HCT116 (cell line): ENCODE data around the gene TBC1D28. TPM values are rescaled to one million over a fixed set of nuclear protein-coding genes. Genes with fewer than 3 reads are reported as not detected.
A peak's percentile ranks its signal among the peaks of the same experiment; 100 is the strongest.
"Not testable (repeated sequence)": the region's sequence is repeated elsewhere in the genome, so short reads cannot be mapped to it uniquely, and the experiment has no call there.

ENCODE experiments used
- ATAC-seq: fragments of 200-7000 bp; cut with Tn5 transposase; 2 replicates; pipeline ENCODE4 v1.9.1; 2020; ENCODE audit warnings: mild to moderate bottlenecking, moderate library complexity
- BruUV-seq: library from RNA; stranded (reverse); fragments of 400-500 nt; replicated peaks from 2 replicates; lab custom pipeline; 2021; lab: Mats Ljungman, UMichigan
- CTCF ChIA-PET: fragments of 300-600 bp; sonication (Branson Sonifier 250); formaldehyde crosslinking; loops from one replicate; lab custom pipeline; 2021; ENCODE audit warnings: antibody characterized with exemption; lab: Charles Lee
- POLR2A ChIA-PET: fragments of 300-600, 350-600 bp; sonication (Branson Sonifier 250); formaldehyde crosslinking; loops from one replicate; lab custom pipeline; 2021; ENCODE audit warnings: antibody characterized with exemption; lab: Charles Lee
- RAD21 ChIA-PET, 2 experiments: fragments of 300-600 bp; sonication (Branson Sonifier 250); formaldehyde crosslinking; loops; one replicate each; lab custom pipeline; 2023; ENCODE audit warnings: low total read pairs in 2 of 2; ENCODE audit not compliant: uncharacterized antibody in 2 of 2, unreplicated experiment in 2 of 2, low non-redundant PET in 1 of 2; lab: Charles Lee
- DNase-seq: peaks from one replicate; pipeline ENCODE4 v3.0.0-alpha.2; 2010; ENCODE audit warnings: low read depth, low spot score
- H2AFZ ChIP-seq: fragments of 200-600 bp; shearing (Covaris generic), sonication (generic); 2 replicates; pipeline ENCODE4 v1.6.1; 2017; ENCODE audit warnings: low read depth, mixed run types, mixed read lengths, antibody characterized with exemption, low read length; ENCODE audit not compliant: poor library complexity, severe bottlenecking
- H3K27ac ChIP-seq: 2 replicates; pipeline ENCODE4 v1.5.1; 2012; ENCODE audit warnings: low read depth, low read length
- H3K27me3 ChIP-seq: fragments of 200-600 bp; sonication (generic); 2 replicates; pipeline ENCODE4 v1.6.1; 2016; ENCODE audit warnings: mixed run types, low read length, mixed read lengths; ENCODE audit not compliant: insufficient read depth
- H3K36me3 ChIP-seq, 2 experiments: fragments of 200-500 bp in 1 of 2; fragments of 200-600 bp in 1 of 2; sonication (Bioruptor generic) in 1 of 2; sonication (generic) in 1 of 2; 2 replicates each; pipeline versions ENCODE4 v1.5.1 to v1.6.1; 2014 to 2016; ENCODE audit warnings: low read length in 2 of 2, inconsistent platforms in 1 of 2, mixed read lengths in 1 of 2, mixed run types in 1 of 2; ENCODE audit not compliant: insufficient read depth in 2 of 2, control insufficient read depth in 1 of 2
- H3K4me1 ChIP-seq, 2 experiments: fragments of 200-600 bp in 1 of 2; sonication (generic) in 1 of 2; 2 replicates each; pipeline versions ENCODE4 v1.5.1 to v1.6.1; 2012 to 2017; ENCODE audit warnings: low read length in 2 of 2, inconsistent platforms in 1 of 2, mild to moderate bottlenecking in 1 of 2, mixed read lengths in 1 of 2, mixed run types in 1 of 2, moderate library complexity in 1 of 2; ENCODE audit not compliant: insufficient read depth in 2 of 2, control insufficient read depth in 1 of 2
- H3K4me2 ChIP-seq: fragments of 200-600 bp; sonication (generic); 2 replicates; pipeline ENCODE4 v1.6.1; 2017; ENCODE audit warnings: mixed run types, low read length, mixed read lengths
- H3K4me3 ChIP-seq, 2 experiments: fragments of 200-600 bp in 1 of 2; sonication (generic) in 1 of 2; replicated peaks in 1 of 2; 2 replicates each; pipeline ENCODE4 v1.5.1; 2011 to 2016; ENCODE audit warnings: low read length in 2 of 2, control low read depth in 1 of 2, low read depth in 1 of 2, mild to moderate bottlenecking in 1 of 2, mixed read lengths in 1 of 2, mixed run types in 1 of 2
- H3K79me2 ChIP-seq: fragments of 200-600 bp; sonication (generic); 2 replicates; pipeline ENCODE4 v1.6.1; 2017; ENCODE audit warnings: mild to moderate bottlenecking, mixed run types, low read length, moderate library complexity, mixed read lengths; ENCODE audit not compliant: insufficient read depth
- H3K9ac ChIP-seq: fragments of 200-600 bp; sonication (generic); 2 replicates; pipeline ENCODE4 v1.6.1; 2016; ENCODE audit warnings: low read length, mixed read lengths
- H3K9me2 ChIP-seq: fragments of 200-600 bp; sonication (generic), shearing (Covaris generic); 2 replicates; pipeline ENCODE4 v1.6.1; 2017; ENCODE audit warnings: mixed run types, mild to moderate bottlenecking, moderate library complexity; ENCODE audit not compliant: insufficient read depth
- H3K9me3 ChIP-seq, 2 experiments: fragments of 200-500 bp in 1 of 2; fragments of 200-600 bp in 1 of 2; sonication (Bioruptor generic) in 1 of 2; sonication (generic) in 1 of 2; 2 replicates each; pipeline ENCODE4 v1.6.1; 2014 to 2017; ENCODE audit warnings: low read length in 2 of 2, mixed read lengths in 2 of 2, inconsistent platforms in 1 of 2, low read depth in 1 of 2, mild to moderate bottlenecking in 1 of 2, mixed run types in 1 of 2, moderate library complexity in 1 of 2; ENCODE audit not compliant: control insufficient read depth in 1 of 2, insufficient read depth in 1 of 2
- H4K20me1 ChIP-seq: fragments of 200-600 bp; sonication (generic), shearing (Covaris generic); 2 replicates; pipeline ENCODE4 v1.6.1; 2017; ENCODE audit warnings: mixed run types, mild to moderate bottlenecking, moderate library complexity; ENCODE audit not compliant: insufficient read depth
- POLR2AphosphoS5 ChIP-seq: IDR thresholded peaks from 2 replicates; pipeline ENCODE4 v1.6.1; 2011; ENCODE audit warnings: mild to moderate bottlenecking, low read depth, low read length, moderate library complexity
- ZBTB33 ChIP-seq: IDR thresholded peaks from 2 replicates; pipeline ENCODE4 v1.6.1; 2011; ENCODE audit warnings: mild to moderate bottlenecking, low read length, moderate library complexity; ENCODE audit not compliant: insufficient replicate concordance; ENCODE audit errors: extremely low read depth
- intact Hi-C: fragments of 100-400 bp; cut with micrococcal nuclease; formaldehyde crosslinking; loops from 2 replicates; pipeline ENCODE4 v1.10.0; 2022
- total RNA-seq: library from RNA; stranded (reverse); gene quantifications from one replicate; pipeline ENCODE4 v1.2.1, GENCODE V29; 2021; ENCODE audit not compliant: unreplicated experiment

TBC1D28 gene
- total RNA-seq, 1 experiment from 2014 or later = not detected

- POLR2A ChIA-PET, H3K36me3 ChIP-seq, intact Hi-C loops, H3K79me2 ChIP-seq, H3K9me2 ChIP-seq, H3K4me1 ChIP-seq, CTCF ChIA-PET, H3K27me3 ChIP-seq, RAD21 ChIA-PET, H4K20me1 ChIP-seq, H2AFZ ChIP-seq, H3K9me3 ChIP-seq, H3K27ac ChIP-seq: not testable (repeated sequence)
- TF ChIP-seq POLR2AphosphoS5 = 0 out of 2 replicates have a peak, but pooled peaks have one; percentile 20
- peak; percentile 52 for TF ChIP-seq ZBTB33
- TSS peak; percentile 73 for BruUV-seq
- Histone ChIP-seq H3K4me2 (peak within 1 kb of the TSS; percentile 55), H3K4me3 (peak within 1 kb of the TSS; percentile 43 to 49), H3K9ac (peak within 1 kb of the TSS; percentile 30; the same call in 1 of the 2 replicates)
- peak; percentile 32 for DNase-seq
- peak; percentile 83 for ATAC-seq
Measured at GRCh38 chr17:18681767-18682571, 37.8 kb upstream of the TBC1D28 start, which contains the start of gene FOXO3B. TSS of gene FOXO3B (minus strand) at chr17:18682314. CDS start at chr17:18681651, 663 bp downstream.

- CTCF ChIA-PET, H4K20me1 ChIP-seq, H2AFZ ChIP-seq, H3K9me2 ChIP-seq, ATAC-seq, H3K4me3 ChIP-seq, POLR2A ChIA-PET, H3K79me2 ChIP-seq, BruUV-seq, H3K27ac ChIP-seq, intact Hi-C loops, H3K27me3 ChIP-seq, H3K4me1 ChIP-seq, H3K4me2 ChIP-seq, H3K36me3 ChIP-seq, DNase-seq, H3K9me3 ChIP-seq, RAD21 ChIA-PET, H3K9ac ChIP-seq: not testable (repeated sequence)
Measured at GRCh38 chr17:18677381-18677780, 33.2 kb upstream of the TBC1D28 start.

GRCh38 chr17:18676928-18677327 lies 32.7 kb upstream of the TBC1D28 start:
- H3K4me1 ChIP-seq, H4K20me1 ChIP-seq, DNase-seq, intact Hi-C loops, H3K27ac ChIP-seq, ATAC-seq, H2AFZ ChIP-seq, H3K9me2 ChIP-seq, H3K9ac ChIP-seq, H3K4me3 ChIP-seq, CTCF ChIA-PET, H3K9me3 ChIP-seq, H3K36me3 ChIP-seq, RAD21 ChIA-PET, POLR2A ChIA-PET, H3K27me3 ChIP-seq, BruUV-seq, H3K4me2 ChIP-seq, H3K79me2 ChIP-seq: not testable (repeated sequence)
